VCaP (cell line): ENCODE data around the gene CCDC24.

ENCODE experiments used
- H3K27ac ChIP-seq: fragments of 450-650 bp; 2 replicates; pipeline ENCODE4 v1.5.1; 2017
- TF ChIP-seq, protein P1 (sequence below): fragments of 450-650 bp; conservative IDR thresholded peaks from 2 replicates; pipeline ENCODE4 v1.5.1; 2017; ENCODE audit warnings: mild to moderate bottlenecking, moderate library complexity

CCDC24 gene

DNA sequence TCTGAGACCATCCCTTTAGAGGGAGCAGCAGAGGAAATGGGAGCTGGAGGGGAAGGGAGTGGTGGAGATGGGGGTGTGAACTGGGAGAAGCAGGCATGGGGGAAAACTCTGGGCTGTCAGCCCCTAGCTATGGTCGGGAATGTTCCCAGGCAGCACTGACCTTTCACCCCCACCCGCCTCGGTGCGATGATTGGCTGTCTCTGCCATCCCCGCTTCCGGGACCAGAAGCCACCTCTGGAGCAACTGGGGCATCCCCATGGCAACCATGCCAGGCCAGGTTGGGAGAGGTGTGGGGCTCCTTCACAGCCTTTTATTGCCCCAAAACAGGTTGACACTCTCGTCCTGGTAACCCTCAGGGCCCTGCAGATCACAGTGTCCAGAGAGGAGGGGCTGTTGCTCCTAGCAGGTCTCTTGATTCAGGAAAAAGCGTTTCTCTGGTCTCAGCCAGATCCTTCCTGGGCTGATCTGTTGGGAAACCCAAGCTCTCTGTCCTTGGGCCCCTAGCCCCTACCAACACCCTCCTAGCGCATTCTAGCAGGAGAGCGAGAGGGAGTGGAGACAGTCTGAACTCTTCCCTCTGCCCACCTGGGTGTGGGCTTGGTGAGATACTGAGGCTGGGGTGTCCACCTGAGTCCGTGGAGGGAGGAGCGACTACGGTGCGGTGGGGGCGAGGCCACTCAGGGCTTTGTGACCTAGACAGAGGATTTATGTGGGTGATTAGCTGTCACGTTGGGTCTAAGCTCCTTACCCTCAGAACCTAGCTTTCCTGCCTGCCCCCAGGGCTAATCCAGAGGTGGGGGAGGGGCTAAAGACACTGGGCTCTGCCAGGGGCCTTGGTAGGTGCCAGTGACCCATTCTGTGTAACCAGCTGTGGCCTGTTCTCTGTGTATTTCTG is 52.0 kb downstream of the CCDC24 start:
- H3K27ac ChIP-seq, result no peak overlapping the region
- TF ChIP-seq, protein P1, sequence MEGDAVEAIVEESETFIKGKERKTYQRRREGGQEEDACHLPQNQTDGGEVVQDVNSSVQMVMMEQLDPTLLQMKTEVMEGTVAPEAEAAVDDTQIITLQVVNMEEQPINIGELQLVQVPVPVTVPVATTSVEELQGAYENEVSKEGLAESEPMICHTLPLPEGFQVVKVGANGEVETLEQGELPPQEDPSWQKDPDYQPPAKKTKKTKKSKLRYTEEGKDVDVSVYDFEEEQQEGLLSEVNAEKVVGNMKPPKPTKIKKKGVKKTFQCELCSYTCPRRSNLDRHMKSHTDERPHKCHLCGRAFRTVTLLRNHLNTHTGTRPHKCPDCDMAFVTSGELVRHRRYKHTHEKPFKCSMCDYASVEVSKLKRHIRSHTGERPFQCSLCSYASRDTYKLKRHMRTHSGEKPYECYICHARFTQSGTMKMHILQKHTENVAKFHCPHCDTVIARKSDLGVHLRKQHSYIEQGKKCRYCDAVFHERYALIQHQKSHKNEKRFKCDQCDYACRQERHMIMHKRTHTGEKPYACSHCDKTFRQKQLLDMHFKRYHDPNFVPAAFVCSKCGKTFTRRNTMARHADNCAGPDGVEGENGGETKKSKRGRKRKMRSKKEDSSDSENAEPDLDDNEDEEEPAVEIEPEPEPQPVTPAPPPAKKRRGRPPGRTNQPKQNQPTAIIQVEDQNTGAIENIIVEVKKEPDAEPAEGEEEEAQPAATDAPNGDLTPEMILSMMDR, result no peak

DNA sequence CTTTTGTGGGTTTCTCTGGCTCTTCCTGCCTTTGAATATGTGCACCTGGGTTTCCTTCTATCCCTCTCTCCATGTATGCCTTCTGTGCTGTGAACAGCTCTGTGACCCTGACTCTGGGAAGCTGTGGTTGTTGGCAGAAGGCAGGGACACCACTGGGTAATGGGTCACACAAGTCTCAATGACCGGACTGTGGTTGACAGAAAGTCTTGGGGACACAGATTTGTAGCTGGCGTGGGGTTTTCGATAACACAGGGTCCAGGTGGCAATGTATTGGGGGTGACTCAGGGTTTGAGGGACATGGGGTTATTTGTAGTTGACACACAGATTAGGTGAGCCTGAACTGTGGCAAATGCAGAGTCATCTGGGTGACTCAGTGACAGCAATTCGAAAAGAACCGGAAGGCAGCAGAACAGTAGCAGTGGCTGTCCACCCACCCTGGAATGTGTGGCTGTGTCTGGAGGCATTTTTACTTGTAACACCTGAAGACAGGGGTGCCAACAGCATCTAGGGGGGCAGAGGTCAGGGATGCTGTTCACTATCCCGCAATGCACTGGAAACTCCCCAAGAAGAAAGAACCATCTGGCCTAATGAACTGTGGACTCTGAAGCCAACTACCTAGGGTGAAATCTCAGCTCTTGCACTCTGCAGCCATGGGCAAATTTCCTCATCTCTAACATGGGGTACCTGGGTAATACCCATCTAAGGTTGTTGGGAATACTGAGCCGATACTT is 52.8 kb downstream of the CCDC24 start:
- TF ChIP-seq, protein P1, result no peak
- no peak overlapping the region for H3K27ac ChIP-seq

DNA sequence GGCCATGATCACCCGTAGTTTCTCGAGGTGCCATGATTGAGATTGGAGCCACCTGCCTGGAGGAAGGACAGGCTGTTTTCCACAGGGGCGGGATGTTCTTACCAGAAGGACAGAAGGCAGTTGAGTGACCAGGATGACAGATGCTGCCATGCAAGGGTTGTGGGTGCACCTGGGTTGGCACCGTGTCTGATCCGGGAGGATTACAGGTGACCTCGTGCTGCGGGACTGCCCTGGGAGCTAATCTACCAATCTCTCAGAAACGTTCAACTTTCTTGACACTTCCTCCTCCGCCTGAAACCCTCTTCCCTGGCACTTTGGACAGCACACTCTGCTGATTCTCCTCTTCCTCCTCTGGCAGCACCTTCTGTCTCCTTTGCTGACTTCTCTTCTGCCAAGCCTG is 53.7 kb downstream of the CCDC24 start:
- TF ChIP-seq, protein P1, result no peak
- H3K27ac ChIP-seq, result no peak overlapping the region
